ENCODE results near the gene ZBTB18.

The ZBTB18 gene

GRCh38 chr1:244089561-244089960 is 38.5 kb downstream of the ZBTB18 start:
- H3K4me3 ChIP-seq (ENCODE audit: low read length): no peak overlapping the region
- TF ChIP-seq CTCF (conservative IDR thresholded peaks at IDR 0.05; ENCODE audit: low read depth, low read length): no peak
- DNase-seq (ENCODE audit: low read depth): no peak

GRCh38 chr1:244090645-244091044 is 39.6 kb downstream of the ZBTB18 start:
- H3K4me3 ChIP-seq (ENCODE audit: low read length): no peak overlapping the region
- no peak for TF ChIP-seq CTCF (conservative IDR thresholded peaks at IDR 0.05; ENCODE audit: low read depth, low read length)
- DNase-seq (ENCODE audit: low read depth): no peak

- TF ChIP-seq CTCF (conservative IDR thresholded peaks at IDR 0.05; ENCODE audit: low read depth, low read length): no peak
- peak; percentile 31 for DNase-seq (ENCODE audit: low read depth)
- H3K4me3 ChIP-seq (ENCODE audit: low read length): no peak overlapping the region
Observed at GRCh38 chr1:244092293-244092963, 41.3 kb downstream of the ZBTB18 start.

- TF ChIP-seq CTCF (conservative IDR thresholded peaks at IDR 0.05; ENCODE audit: low read depth, low read length): no peak
- no peak overlapping the region for H3K4me3 ChIP-seq (ENCODE audit: low read length)
- no peak for DNase-seq (ENCODE audit: low read depth)
Observed at GRCh38 chr1:244092964-244093638, 42.0 kb downstream of the ZBTB18 start.

GRCh38 chr1:244094880-244095528 is 43.9 kb downstream of the ZBTB18 start:
- H3K4me3 ChIP-seq (ENCODE audit: low read length): no peak overlapping the region
- no peak for DNase-seq (ENCODE audit: low read depth)
- TF ChIP-seq CTCF (conservative IDR thresholded peaks at IDR 0.05; ENCODE audit: low read depth, low read length): no peak

- no peak overlapping the region for H3K4me3 ChIP-seq (ENCODE audit: low read length)
- TF ChIP-seq CTCF (conservative IDR thresholded peaks at IDR 0.05; ENCODE audit: low read depth, low read length): no peak
- no peak for DNase-seq (ENCODE audit: low read depth)
Observed at GRCh38 chr1:244095529-244095911, 44.4 kb downstream of the ZBTB18 start.
